Cardiac atrium fibroblast (primary cell): ENCODE data around the gene SMTNL2. TPM values are rescaled to one million over a fixed set of nuclear protein-coding genes. Genes with fewer than 3 reads are reported as not detected.

Experiments used
- total RNA-seq: library from RNA; depleted of rRNA; stranded (reverse); fragments of >200 nt; gene quantifications from 2 replicates; pipeline ENCODE4 v1.2.3, GENCODE V29; 2015

SMTNL2 gene
- not detected in 2 replicates for total RNA-seq

DNA sequence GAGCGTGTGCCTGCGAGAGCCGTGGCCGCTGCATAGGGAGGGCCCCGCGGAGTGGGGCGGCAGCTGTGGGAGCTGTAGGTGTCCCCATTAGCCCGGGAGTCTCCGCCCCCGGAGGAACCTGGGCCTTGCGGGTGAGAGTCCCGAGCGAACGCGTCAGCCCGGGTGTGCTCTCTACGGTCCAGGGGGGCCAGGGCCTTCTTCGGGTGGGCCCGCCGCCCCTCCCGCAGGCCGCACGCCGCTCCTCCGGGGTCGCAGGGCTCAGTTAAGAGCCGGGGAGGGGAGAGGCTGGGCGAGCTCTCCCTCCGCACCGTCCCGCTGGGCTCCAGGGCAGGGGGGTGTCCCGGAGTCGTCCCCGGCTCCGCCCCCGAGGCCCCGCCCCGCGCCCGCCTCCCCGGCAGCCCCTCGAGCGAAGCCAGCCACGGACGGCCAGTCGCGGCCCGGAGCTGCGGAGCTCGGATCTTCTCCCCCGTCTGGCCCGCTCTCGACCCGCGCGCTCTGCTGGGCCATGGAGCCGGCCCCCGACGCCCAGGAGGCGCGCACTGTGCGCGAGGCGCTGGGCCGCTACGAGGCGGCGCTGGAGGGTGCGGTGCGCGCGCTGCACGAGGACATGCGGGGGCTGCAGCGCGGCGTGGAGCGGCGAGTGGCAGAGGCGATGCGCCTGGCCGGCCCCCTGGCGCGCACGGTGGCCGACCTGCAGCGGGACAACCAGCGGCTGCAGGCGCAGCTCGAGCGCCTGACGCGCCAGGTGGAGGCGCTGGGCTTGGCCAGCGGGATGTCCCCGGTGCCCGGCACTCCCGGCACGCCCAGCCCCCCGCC lies at the start of gene SMTNL2:
Gene SMTNL2 (plus strand): TSS at position 429 of the 816 bp plus-strand sequence. CDS start 77 bp downstream, at position 506.

GRCh38 chr17:4554997-4555799 lies 29.1 kb upstream of the SMTNL2 start, which contains the start of gene MYBBP1A:
Gene MYBBP1A, minus strand, starts transcription at chr17:4555384. Its CDS starts 60 bp downstream, at chr17:4555324.

DNA sequence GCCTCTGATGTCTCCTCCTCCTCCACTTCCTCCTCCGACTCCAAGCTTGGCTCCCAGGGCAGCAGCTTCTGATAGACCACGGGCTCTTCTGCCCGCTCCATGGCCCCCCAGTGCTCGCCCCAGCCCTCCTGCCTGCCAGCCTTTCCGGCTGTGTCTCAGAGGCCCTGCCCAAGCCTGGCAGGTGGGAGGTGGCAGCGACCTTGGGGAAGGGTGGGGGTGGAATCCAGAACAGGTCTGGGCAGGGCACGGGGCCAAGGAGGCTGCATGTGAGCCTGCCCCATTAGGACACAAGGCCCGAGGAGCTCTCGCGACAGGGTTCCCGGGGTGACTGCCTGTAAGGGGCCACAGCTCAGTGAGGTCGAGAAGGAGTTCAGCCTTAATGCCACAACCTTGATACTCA lies 23.9 kb upstream of the SMTNL2 start, which contains the start of gene GGT6:
Gene GGT6 (minus strand): TSS at position 157 of the 400 bp plus-strand sequence. CDS start 56 bp downstream, at position 101.

GRCh38 chr17:4641297-4642195 lies 57.2 kb downstream of the SMTNL2 start, which contains the start of gene ALOX15:
Gene ALOX15, minus strand, starts transcription at chr17:4641678. Its CDS starts 27 bp downstream, at chr17:4641651.

Other genes with a start within 250 kb of the SMTNL2 start
- 34.3 and 42.4 TPM in 2 replicates for gene UBE2G1, start 217.9 kb upstream of the SMTNL2 start, total RNA-seq
- not detected in 2 replicates for gene SPNS3, start 150.6 kb upstream of the SMTNL2 start, total RNA-seq
- gene SPNS2, start 85.6 kb upstream of the SMTNL2 start, total RNA-seq: 0.18 and 2.9 TPM in 2 replicates
- 63.2 and 72.3 TPM in 2 replicates for gene MYBBP1A, start 29.1 kb upstream of the SMTNL2 start, total RNA-seq
- not detected in 2 replicates for gene GGT6, start 24.0 kb upstream of the SMTNL2 start, total RNA-seq
- not detected in 2 replicates for gene ALOX15, start 57.1 kb downstream of the SMTNL2 start, total RNA-seq
- gene PELP1, start 119.6 kb downstream of the SMTNL2 start, total RNA-seq: 18.3 and 31.6 TPM in 2 replicates
- gene ARRB2, start 126.1 kb downstream of the SMTNL2 start, total RNA-seq: 3.9 and 4.3 TPM in 2 replicates
- 8.4 and 17.5 TPM in 2 replicates for gene MED11, start 146.9 kb downstream of the SMTNL2 start, total RNA-seq
- gene ZMYND15, start 155.3 kb downstream of the SMTNL2 start, total RNA-seq: 0.16 TPM in 1 of 2 replicates, not detected in the other
- 1.6 and 6.8 TPM in 2 replicates for gene CXCL16, start 155.4 kb downstream of the SMTNL2 start, total RNA-seq
- gene TM4SF5, start 187.4 kb downstream of the SMTNL2 start, total RNA-seq: not detected in 2 replicates
- 0.18 TPM in 1 of 2 replicates, not detected in the other for gene VMO1, start 201.8 kb downstream of the SMTNL2 start, total RNA-seq
- not detected in 2 replicates for gene GLTPD2, start 204.4 kb downstream of the SMTNL2 start, total RNA-seq
- 159 and 177 TPM in 2 replicates for gene PSMB6, start 211.6 kb downstream of the SMTNL2 start, total RNA-seq
- 13.9 and 19.5 TPM in 2 replicates for gene PLD2, start 222.6 kb downstream of the SMTNL2 start, total RNA-seq
- 23.8 TPM in 2 replicates for gene MINK1, start 248.8 kb downstream of the SMTNL2 start, total RNA-seq